ENCODE results near the gene GATA2.

GATA2 gene

GRCh38 chr3:128480278-128480677 lies 12.7 kb downstream of the GATA2 start:
- no peak for DNase-seq (ENCODE audit: low read depth)
- no peak for TF ChIP-seq CTCF (conservative IDR thresholded peaks at IDR 0.05; ENCODE audit: low read length)
- no peak overlapping the region for H3K4me3 ChIP-seq (ENCODE audit: low read length)

- no peak for TF ChIP-seq CTCF (conservative IDR thresholded peaks at IDR 0.05; ENCODE audit: low read length)
- no peak for DNase-seq (ENCODE audit: low read depth)
- H3K4me3 ChIP-seq (ENCODE audit: low read length), result no peak overlapping the region
Observed at GRCh38 chr3:128479558-128480086, 13.4 kb downstream of the GATA2 start.

GRCh38 chr3:128478576-128479506 lies 14.2 kb downstream of the GATA2 start:
- H3K4me3 ChIP-seq (ENCODE audit: low read length), result no peak overlapping the region
- no peak for DNase-seq (ENCODE audit: low read depth)
- no peak for TF ChIP-seq CTCF (conservative IDR thresholded peaks at IDR 0.05; ENCODE audit: low read length)

GRCh38 chr3:128476659-128477058 lies 16.3 kb downstream of the GATA2 start:
- H3K4me3 ChIP-seq (ENCODE audit: low read length), result no peak overlapping the region
- DNase-seq (ENCODE audit: low read depth), result no peak
- TF ChIP-seq CTCF (conservative IDR thresholded peaks at IDR 0.05; ENCODE audit: low read length), result no peak

- no peak for DNase-seq (ENCODE audit: low read depth)
- no peak overlapping the region for H3K4me3 ChIP-seq (ENCODE audit: low read length)
- TF ChIP-seq CTCF (conservative IDR thresholded peaks at IDR 0.05; ENCODE audit: low read length), result no peak
Observed at GRCh38 chr3:128475355-128475754, 17.6 kb downstream of the GATA2 start.

- no peak for TF ChIP-seq CTCF (conservative IDR thresholded peaks at IDR 0.05; ENCODE audit: low read length)
- H3K4me3 ChIP-seq (ENCODE audit: low read length), result no peak overlapping the region
- DNase-seq (ENCODE audit: low read depth), result no peak
Observed at GRCh38 chr3:128473737-128474136, 19.3 kb downstream of the GATA2 start.

- no peak for TF ChIP-seq CTCF (conservative IDR thresholded peaks at IDR 0.05; ENCODE audit: low read length)
- no peak overlapping the region for H3K4me3 ChIP-seq (ENCODE audit: low read length)
- no peak for DNase-seq (ENCODE audit: low read depth)
Observed at GRCh38 chr3:128473180-128473519, 19.9 kb downstream of the GATA2 start.
